Esophagus squamous epithelium (tissue), 5 donors: Measurements from ENCODE around the gene TMA16. TPM values are rescaled to one million over a fixed set of nuclear protein-coding genes. Genes with fewer than 3 reads are reported as not detected.

ENCODE experiments used
- DNase-seq: peaks from one replicate; lab custom pipeline; 2025; lab: John Stamatoyannopoulos, UW
- H3K27ac ChIP-seq, 4 donors: fragments of 200-600 bp; sonication (generic); one replicate each; pipeline ENCODE4 v1.5.1; 2016 to 2019; ENCODE audit warnings: mild to moderate bottlenecking in 1 of 4
- H3K27me3 ChIP-seq, 4 donors: fragments of 200-600 bp; sonication (generic); 1 replicate in 3 of 4; 2 replicates in 1 of 4; pipeline versions ENCODE4 v1.5.1 to v1.6.0; 2017 to 2021; ENCODE audit warnings: antibody characterized with exemption in 1 of 4
- H3K36me3 ChIP-seq, 3 donors: fragments of 200-600 bp; sonication (generic); one replicate each; pipeline ENCODE4 v1.5.1; 2016 to 2019
- H3K4me1 ChIP-seq, 3 donors: fragments of 200-600 bp; sonication (generic); one replicate each; pipeline ENCODE4 v1.5.1; 2017 to 2019
- H3K4me3 ChIP-seq, 4 donors: fragments of 200-600 bp; sonication (generic); 1 replicate in 3 of 4; 2 replicates in 1 of 4; pipeline ENCODE4 v1.5.1; 2016 to 2019; ENCODE audit warnings: mild to moderate bottlenecking in 2 of 4, moderate library complexity in 1 of 4
- H3K9me3 ChIP-seq, 3 donors: fragments of 200-600 bp; sonication (generic); one replicate each; pipeline ENCODE4 v1.5.1; 2016 to 2019
- POLR2A ChIP-seq, 4 donors: fragments of 450-650 bp; IDR thresholded peaks; one replicate each; pipeline ENCODE4 v1.6.1; 2017; ENCODE audit warnings: antibody characterized with exemption in 4 of 4, mild to moderate bottlenecking in 4 of 4, moderate library complexity in 3 of 4
- WGBS, 2 donors: methylation state at CpG; one replicate each; pipeline ENCODE4 v1.1.5; 2018; 5-methylcytosine and 5-hydroxymethylcytosine counted together
- intact Hi-C: fragments of 100-400 bp; cut with DNase I; formaldehyde crosslinking; loops from one replicate; pipeline ENCODE4 v1.15.0; 2022
- total RNA-seq, 4 donors: library from RNA; depleted of rRNA; stranded (reverse); fragments of >200 nt; gene quantifications; one replicate each; pipeline ENCODE4 v1.1.0, GENCODE V29; 2016
- TF ChIP-seq, protein P1 (sequence below), 6 experiments: fragments of 450-650 bp in 4 of 6; fragments of 200-600 bp in 2 of 6; sonication (generic) in 2 of 6; IDR thresholded peaks; one replicate each; pipeline ENCODE4 v1.5.1; 2016 to 2019; ENCODE audit warnings: antibody characterized with exemption in 6 of 6, mild to moderate bottlenecking in 4 of 6, moderate library complexity in 4 of 6
- donor health status: DM: yes; HTN: yes; CAD: no.

TMA16 gene
- total RNA-seq, 4 donors from 2014 or later, result 17.4 to 34.0 (median 23.0) TPM

- Histone ChIP-seq H3K4me1 (no peaks in the 10 kb centered on the region), H3K36me3 (no peaks in the 10 kb centered on the region), H3K27me3 (peaks cover 0 to 4% (median 0%) of the 10 kb centered on the region in 4 donors), H3K27ac (no peak overlapping the region), H3K4me3 (no peak overlapping the region), H3K9me3 (no peaks in the 10 kb centered on the region)
- 31 to 51% methylated on average over 5 of the region's 5 CpGs for WGBS, 2 donors
- TF ChIP-seq, protein P1, sequence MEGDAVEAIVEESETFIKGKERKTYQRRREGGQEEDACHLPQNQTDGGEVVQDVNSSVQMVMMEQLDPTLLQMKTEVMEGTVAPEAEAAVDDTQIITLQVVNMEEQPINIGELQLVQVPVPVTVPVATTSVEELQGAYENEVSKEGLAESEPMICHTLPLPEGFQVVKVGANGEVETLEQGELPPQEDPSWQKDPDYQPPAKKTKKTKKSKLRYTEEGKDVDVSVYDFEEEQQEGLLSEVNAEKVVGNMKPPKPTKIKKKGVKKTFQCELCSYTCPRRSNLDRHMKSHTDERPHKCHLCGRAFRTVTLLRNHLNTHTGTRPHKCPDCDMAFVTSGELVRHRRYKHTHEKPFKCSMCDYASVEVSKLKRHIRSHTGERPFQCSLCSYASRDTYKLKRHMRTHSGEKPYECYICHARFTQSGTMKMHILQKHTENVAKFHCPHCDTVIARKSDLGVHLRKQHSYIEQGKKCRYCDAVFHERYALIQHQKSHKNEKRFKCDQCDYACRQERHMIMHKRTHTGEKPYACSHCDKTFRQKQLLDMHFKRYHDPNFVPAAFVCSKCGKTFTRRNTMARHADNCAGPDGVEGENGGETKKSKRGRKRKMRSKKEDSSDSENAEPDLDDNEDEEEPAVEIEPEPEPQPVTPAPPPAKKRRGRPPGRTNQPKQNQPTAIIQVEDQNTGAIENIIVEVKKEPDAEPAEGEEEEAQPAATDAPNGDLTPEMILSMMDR (IDR thresholded peaks at IDR 0.05), result no peak
- no peak for TF ChIP-seq POLR2A (IDR thresholded peaks at IDR 0.05)
- intact Hi-C loops, result no loop called here
- DNase-seq, result no peak
These were observed 17.6 kb upstream of the TMA16 start for GRCh38 chr4:163476761-163477438.

GRCh38 chr4:163482190-163482589, 12.3 kb upstream of the TMA16 start:
- TF ChIP-seq, protein P1 (IDR thresholded peaks at IDR 0.05), result no peak
- TF ChIP-seq POLR2A (IDR thresholded peaks at IDR 0.05), result no peak
- intact Hi-C loops, result loop anchor here (10.0 kb wide), 1 partner anchor 63 kb away; no protein-coding TSS in a partner anchor
- DNase-seq, result no peak
- no peaks in the 10 kb centered on the region for H3K9me3 ChIP-seq
- H3K27ac ChIP-seq, result no peak overlapping the region
- H3K27me3 ChIP-seq, result no peaks in the 10 kb centered on the region
- H3K4me3 ChIP-seq, result no peak overlapping the region
- H3K4me1 ChIP-seq, result no peaks in the 10 kb centered on the region
- H3K36me3 ChIP-seq, result no peaks in the 10 kb centered on the region
- WGBS, 2 donors, result 25 to 54% methylated on average over 1 of the region's 1 CpG

DNA sequence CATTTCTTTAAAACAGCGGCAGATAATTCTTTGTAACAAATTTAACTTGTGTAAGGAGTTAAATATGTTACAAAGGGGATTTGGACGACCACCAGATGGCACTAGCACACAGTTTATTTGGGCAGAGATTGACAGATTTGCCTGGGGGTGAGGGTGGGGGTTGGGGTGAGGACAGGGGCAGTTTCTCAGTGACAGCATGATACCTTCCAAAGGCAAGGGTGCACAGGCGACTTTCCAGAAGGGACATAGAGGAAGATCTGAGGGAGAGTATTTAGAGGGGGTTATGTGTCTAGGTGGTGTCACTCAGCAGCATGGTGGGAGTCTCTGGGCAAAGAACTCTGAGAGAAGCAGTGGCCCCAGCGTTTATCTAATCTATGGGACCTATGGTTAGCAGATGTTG, 9.6 kb upstream of the TMA16 start:
- no peaks in the 10 kb centered on the region for H3K4me1 ChIP-seq
- H3K4me3 ChIP-seq, result no peak overlapping the region
- H3K27ac ChIP-seq, result no peak overlapping the region
- H3K36me3 ChIP-seq, result no peaks in the 10 kb centered on the region
- intact Hi-C loops, result loop anchor here (10.0 kb wide), 1 partner anchor 60 kb away; no protein-coding TSS in a partner anchor
- DNase-seq, result no peak
- no peak for TF ChIP-seq POLR2A (IDR thresholded peaks at IDR 0.05)
- TF ChIP-seq, protein P1 (IDR thresholded peaks at IDR 0.05), result peak in 5 of 6 experiments; percentile 15 to 56 (median 37)
- H3K9me3 ChIP-seq, result no peaks in the 10 kb centered on the region
- 20 to 25% methylated on average over 4 of the region's 4 CpGs for WGBS, 2 donors
- no peaks in the 10 kb centered on the region for H3K27me3 ChIP-seq

DNA sequence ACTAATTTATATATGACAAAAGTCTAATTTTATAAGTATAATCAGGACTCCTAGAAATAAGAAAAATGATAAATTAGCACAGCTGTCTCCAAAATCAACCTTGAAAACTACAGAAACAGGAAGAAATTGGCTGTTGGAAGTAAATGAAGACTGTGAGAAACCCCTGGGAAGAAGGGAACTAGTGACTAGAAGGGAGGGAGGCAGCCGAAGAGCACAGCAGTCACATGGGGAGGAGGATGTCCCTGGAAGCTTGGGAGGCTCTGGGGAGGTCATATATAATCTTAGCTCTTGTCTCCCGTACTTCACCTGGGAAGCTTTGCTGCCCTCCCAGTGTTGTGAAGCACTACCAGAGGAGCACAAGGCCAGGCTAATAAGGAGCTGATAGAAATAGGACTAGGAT, 8.9 kb upstream of the TMA16 start:
- WGBS, 2 donors, result 45 to 56% methylated on average over 2 of the region's 2 CpGs
- DNase-seq, result no peak
- no peaks in the 10 kb centered on the region for H3K9me3 ChIP-seq
- intact Hi-C loops, result loop anchor here (10.0 kb wide), 1 partner anchor 59 kb away; no protein-coding TSS in a partner anchor
- H3K4me1 ChIP-seq, result no peaks in the 10 kb centered on the region
- no peak overlapping the region for H3K4me3 ChIP-seq
- H3K36me3 ChIP-seq, result no peaks in the 10 kb centered on the region
- no peak overlapping the region for H3K27ac ChIP-seq
- H3K27me3 ChIP-seq, result no peaks in the 10 kb centered on the region
- TF ChIP-seq, protein P1 (IDR thresholded peaks at IDR 0.05), result no peak
- no peak for TF ChIP-seq POLR2A (IDR thresholded peaks at IDR 0.05)

- 75 to 82% methylated on average over 1 of the region's 1 CpG for WGBS, 2 donors
- no peaks in the 10 kb centered on the region for H3K27me3 ChIP-seq
- no peaks in the 10 kb centered on the region for H3K36me3 ChIP-seq
- H3K27ac ChIP-seq, result no peak overlapping the region
- intact Hi-C loops, result loop anchor here (10.0 kb wide), 1 partner anchor 58 kb away; no protein-coding TSS in a partner anchor
- no peaks in the 10 kb centered on the region for H3K9me3 ChIP-seq
- DNase-seq, result no peak
- H3K4me3 ChIP-seq, result no peak overlapping the region
- TF ChIP-seq, protein P1 (IDR thresholded peaks at IDR 0.05), result no peak
- no peak for TF ChIP-seq POLR2A (IDR thresholded peaks at IDR 0.05)
- H3K4me1 ChIP-seq, result no peaks in the 10 kb centered on the region
These were observed 8.2 kb upstream of the TMA16 start for GRCh38 chr4:163486321-163486720.
